Nephron progenitor cell (in vitro differentiated cells): ENCODE measurements around the gene TMIGD1.

Experiments
- DNase-seq: peaks from one replicate; pipeline ENCODE4 v3.0.0; 2021
- H3K27ac Mint-ChIP-seq: 2 replicates; pipeline ENCODE4 v1.8.0; 2021; ENCODE audit warnings: mild to moderate bottlenecking, moderate library complexity, mixed read lengths
- H3K27me3 Mint-ChIP-seq: 2 replicates; pipeline ENCODE4 v1.8.0; 2021; ENCODE audit warnings: mild to moderate bottlenecking, low read depth, mixed read lengths; ENCODE audit not compliant: poor library complexity
- H3K36me3 Mint-ChIP-seq: 2 replicates; pipeline ENCODE4 v1.8.0; 2021; ENCODE audit warnings: low read depth, mixed read lengths
- H3K4me1 Mint-ChIP-seq: 2 replicates; pipeline ENCODE4 v1.8.0; 2021; ENCODE audit warnings: mixed read lengths
- H3K4me3 Mint-ChIP-seq: 2 replicates; pipeline ENCODE4 v1.8.0; 2021; ENCODE audit warnings: mild to moderate bottlenecking, moderate library complexity, mixed read lengths
- H3K9me3 Mint-ChIP-seq: 2 replicates; pipeline ENCODE4 v1.8.0; 2021; ENCODE audit warnings: mild to moderate bottlenecking, moderate library complexity, mixed read lengths
- CTCF ChIP-seq: fragments of 200-600 bp; sonication (generic); IDR thresholded peaks from 2 replicates; pipeline ENCODE4 v1.5.0; 2021; ENCODE audit warnings: antibody characterized with exemption

The TMIGD1 gene

GRCh38 chr17:30321314-30321713, 12.5 kb downstream of the TMIGD1 start:
- H3K27ac Mint-ChIP-seq = no peak overlapping the region
- DNase-seq = no peak
- H3K4me3 Mint-ChIP-seq = no peak overlapping the region
- H3K4me1 Mint-ChIP-seq = no peaks in the 10 kb centered on the region
- no peaks in the 10 kb centered on the region for H3K9me3 Mint-ChIP-seq
- H3K27me3 Mint-ChIP-seq = peaks cover 21% of the 10 kb centered on the region
- H3K36me3 Mint-ChIP-seq = no peaks in the 10 kb centered on the region
- TF ChIP-seq CTCF = no peak

- H3K27me3 Mint-ChIP-seq = peaks cover 11% of the 10 kb centered on the region
- H3K4me1 Mint-ChIP-seq = peaks cover 6% of the 10 kb centered on the region
- no peak overlapping the region for H3K4me3 Mint-ChIP-seq
- no peak for DNase-seq
- no peaks in the 10 kb centered on the region for H3K9me3 Mint-ChIP-seq
- no peak overlapping the region for H3K27ac Mint-ChIP-seq
- no peak for TF ChIP-seq CTCF
- no peaks in the 10 kb centered on the region for H3K36me3 Mint-ChIP-seq
Observed at GRCh38 chr17:30318155-30318554, 15.7 kb downstream of the TMIGD1 start.

GRCh38 chr17:30316736-30317135, 17.1 kb downstream of the TMIGD1 start:
- Mint-ChIP-seq H3K9me3 (no peaks in the 10 kb centered on the region), H3K4me3 (no peak overlapping the region), H3K27ac (no peak overlapping the region), H3K36me3 (no peaks in the 10 kb centered on the region), H3K4me1 (peaks cover 6% of the 10 kb centered on the region), H3K27me3 (peaks cover 7% of the 10 kb centered on the region)
- TF ChIP-seq CTCF = no peak
- no peak for DNase-seq

GRCh38 chr17:30315106-30315505, 18.8 kb downstream of the TMIGD1 start:
- Mint-ChIP-seq H3K4me1 (peaks cover 6% of the 10 kb centered on the region), H3K36me3 (no peaks in the 10 kb centered on the region), H3K4me3 (no peak overlapping the region), H3K27me3 (peaks cover 7% of the 10 kb centered on the region), H3K9me3 (no peaks in the 10 kb centered on the region), H3K27ac (no peak overlapping the region)
- TF ChIP-seq CTCF = no peak
- DNase-seq = no peak

GRCh38 chr17:30314474-30314873, 19.4 kb downstream of the TMIGD1 start:
- Mint-ChIP-seq H3K9me3 (no peaks in the 10 kb centered on the region), H3K27ac (no peak overlapping the region), H3K4me3 (no peak overlapping the region), H3K27me3 (peaks cover 7% of the 10 kb centered on the region), H3K4me1 (peaks cover 6% of the 10 kb centered on the region), H3K36me3 (no peaks in the 10 kb centered on the region)
- no peak for TF ChIP-seq CTCF
- no peak for DNase-seq

GRCh38 chr17:30312226-30312625, 21.6 kb downstream of the TMIGD1 start:
- Mint-ChIP-seq H3K4me3 (no peak overlapping the region), H3K27me3 (peaks cover 7% of the 10 kb centered on the region), H3K36me3 (no peaks in the 10 kb centered on the region), H3K4me1 (peaks cover 6% of the 10 kb centered on the region), H3K9me3 (no peaks in the 10 kb centered on the region), H3K27ac (no peak overlapping the region)
- no peak for DNase-seq
- no peak for TF ChIP-seq CTCF
